Ovary (tissue), 3 donors: Measurements from ENCODE around the gene TMEM8B.

Source experiments
- CTCF ChIP-seq, 3 donors: fragments of 450-650 bp in 2 of 3; fragments of 200-600 bp in 1 of 3; IDR thresholded peaks; one replicate each; pipeline versions ENCODE4 v1.5.1 to v1.8.0; 2016 to 2022; ENCODE audit warnings: antibody characterized with exemption in 3 of 3, mild to moderate bottlenecking in 1 of 3
- EP300 ChIP-seq: sonication (generic); formaldehyde crosslinking; IDR thresholded peaks from one replicate; pipeline ENCODE4 v1.6.1; 2017; ENCODE audit warnings: antibody characterized with exemption
- POLR2A ChIP-seq: fragments of 450-650 bp; IDR thresholded peaks from one replicate; pipeline ENCODE4 v1.6.1; 2017; ENCODE audit warnings: antibody characterized with exemption, mild to moderate bottlenecking, moderate library complexity
- donor health status: DM: no; HTN: no; CAD: no.

GRCh38 chr9:35852876-35853865 lies 24.1 kb downstream of the TMEM8B start:
- no peak for TF ChIP-seq CTCF (IDR thresholded peaks at IDR 0.05)
- no peak for TF ChIP-seq POLR2A
- TF ChIP-seq EP300, result no peak
